Occipital lobe (tissue), 2 donors: ENCODE results near the gene PTPRN2. TPM values are rescaled to one million over a fixed set of nuclear protein-coding genes. Genes with fewer than 3 reads are reported as not detected.

Experiments
- DNase-seq: peaks from one replicate; lab custom pipeline; 2025; lab: John Stamatoyannopoulos, UW
- total RNA-seq: library from RNA; depleted of rRNA; stranded (reverse); fragments of >200 nt; gene quantifications from one replicate; pipeline ENCODE4 v1.2.3, GENCODE V29; 2014

The PTPRN2 gene
- total RNA-seq, 1 donor from 2014 or later = 62.2 TPM

DNA sequence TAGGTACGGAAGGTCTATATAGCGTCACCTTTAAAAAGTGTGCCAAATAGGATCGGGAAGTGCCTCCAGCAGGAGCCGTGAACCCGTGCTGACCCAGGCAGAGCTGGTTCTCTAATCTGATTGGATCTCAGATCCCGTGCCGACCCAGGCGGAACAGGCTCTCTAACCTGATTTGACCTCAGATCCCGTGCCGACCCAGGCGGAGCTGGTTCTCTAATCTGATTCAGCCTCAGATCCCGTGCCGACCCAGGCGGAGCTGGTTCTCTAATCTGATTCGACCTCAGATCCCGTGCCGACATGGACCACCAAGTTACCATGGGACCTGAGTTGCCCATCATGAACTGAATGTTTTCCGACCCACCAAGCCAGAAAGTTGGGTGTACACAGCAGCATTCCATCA, 463.9 kb downstream of the PTPRN2 start:
- DNase-seq = no peak

DNA sequence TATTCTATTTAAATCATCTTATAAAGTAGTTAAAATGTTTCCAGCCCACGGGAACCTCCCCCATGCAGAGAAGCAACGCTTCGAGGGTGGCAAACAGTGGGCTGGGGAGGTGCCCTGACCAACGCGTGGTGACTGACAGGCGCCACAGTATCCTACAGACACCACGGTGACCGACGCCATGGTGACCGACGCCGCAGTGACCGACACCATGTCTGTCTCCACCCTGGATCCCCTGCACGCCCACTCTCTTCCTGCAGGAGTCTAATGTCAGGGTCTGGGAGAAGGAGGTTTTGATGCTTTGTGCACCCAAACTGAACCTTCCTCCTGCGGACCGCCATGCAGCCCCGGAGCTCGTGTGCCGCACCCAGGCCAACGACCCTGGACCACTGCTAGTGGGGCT, 464.4 kb downstream of the PTPRN2 start:
- DNase-seq = no peak

DNA sequence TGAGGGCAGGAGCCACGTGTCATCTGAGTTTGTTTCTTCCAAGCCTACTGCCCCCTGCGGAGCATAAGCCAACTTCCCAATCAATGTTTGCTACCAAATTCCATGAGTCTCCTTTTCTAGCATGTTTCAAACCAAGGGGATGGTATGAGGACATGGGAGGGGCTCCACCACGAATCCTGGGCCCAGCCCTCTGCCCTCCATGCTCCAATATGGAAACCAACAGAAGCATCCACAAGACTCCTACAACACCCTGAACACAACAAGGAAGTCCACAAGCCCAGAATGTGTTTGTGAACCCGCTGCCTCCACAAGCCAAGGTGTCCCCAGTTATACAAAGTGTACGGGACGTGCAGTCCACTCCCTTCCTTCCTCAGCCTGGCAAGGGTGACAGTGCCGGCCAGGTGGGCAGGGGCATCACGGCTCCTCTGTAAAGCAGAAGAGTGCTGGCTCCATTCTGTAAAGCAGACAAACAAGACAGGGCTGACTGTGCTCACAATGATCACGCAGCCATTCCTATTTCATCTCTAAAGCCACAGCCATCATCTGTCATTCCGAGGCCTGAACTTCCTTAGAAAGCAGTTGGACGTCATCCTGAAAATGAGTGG, 466.1 kb downstream of the PTPRN2 start:
- no peak for DNase-seq

DNA sequence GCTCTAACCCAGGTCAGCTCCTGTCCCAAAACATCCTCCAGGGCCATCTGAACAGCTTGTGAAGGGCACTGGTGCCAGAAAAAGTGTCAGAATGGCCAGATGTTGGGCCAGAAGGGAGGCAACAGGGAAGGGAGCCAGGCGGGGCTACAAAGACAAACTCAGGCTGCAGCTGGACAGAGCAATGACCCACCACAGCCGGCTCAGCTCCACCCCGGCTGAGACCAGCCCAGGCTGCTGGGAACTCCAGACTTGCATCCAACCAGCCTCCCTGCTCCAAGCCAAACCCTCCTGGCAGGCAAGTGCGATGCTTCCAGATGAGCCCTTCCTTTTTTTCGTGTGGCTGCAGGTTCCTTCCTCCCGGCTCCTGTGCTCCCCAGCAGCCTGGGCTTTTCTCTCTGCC, 466.9 kb downstream of the PTPRN2 start:
- no peak for DNase-seq

DNA sequence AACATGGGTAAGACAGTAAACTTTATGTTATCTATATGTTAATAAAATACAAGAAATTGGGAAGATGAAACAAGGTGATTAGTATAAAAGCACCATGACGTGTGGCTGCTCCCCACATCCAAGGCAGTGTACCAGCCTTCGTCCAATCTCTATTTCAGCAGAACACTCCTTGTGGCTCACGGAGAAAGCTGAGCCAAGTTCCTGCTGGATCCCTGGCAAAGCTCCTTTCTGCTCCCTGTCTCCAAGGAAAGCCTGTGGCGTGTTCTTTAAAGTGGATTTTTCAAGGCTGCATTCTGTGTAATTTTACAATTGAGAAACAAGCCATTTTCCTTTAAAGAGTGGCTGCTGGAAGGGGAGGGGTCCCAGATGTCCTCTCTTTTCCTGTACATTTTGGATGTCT, 467.3 kb downstream of the PTPRN2 start:
- no peak for DNase-seq

DNA sequence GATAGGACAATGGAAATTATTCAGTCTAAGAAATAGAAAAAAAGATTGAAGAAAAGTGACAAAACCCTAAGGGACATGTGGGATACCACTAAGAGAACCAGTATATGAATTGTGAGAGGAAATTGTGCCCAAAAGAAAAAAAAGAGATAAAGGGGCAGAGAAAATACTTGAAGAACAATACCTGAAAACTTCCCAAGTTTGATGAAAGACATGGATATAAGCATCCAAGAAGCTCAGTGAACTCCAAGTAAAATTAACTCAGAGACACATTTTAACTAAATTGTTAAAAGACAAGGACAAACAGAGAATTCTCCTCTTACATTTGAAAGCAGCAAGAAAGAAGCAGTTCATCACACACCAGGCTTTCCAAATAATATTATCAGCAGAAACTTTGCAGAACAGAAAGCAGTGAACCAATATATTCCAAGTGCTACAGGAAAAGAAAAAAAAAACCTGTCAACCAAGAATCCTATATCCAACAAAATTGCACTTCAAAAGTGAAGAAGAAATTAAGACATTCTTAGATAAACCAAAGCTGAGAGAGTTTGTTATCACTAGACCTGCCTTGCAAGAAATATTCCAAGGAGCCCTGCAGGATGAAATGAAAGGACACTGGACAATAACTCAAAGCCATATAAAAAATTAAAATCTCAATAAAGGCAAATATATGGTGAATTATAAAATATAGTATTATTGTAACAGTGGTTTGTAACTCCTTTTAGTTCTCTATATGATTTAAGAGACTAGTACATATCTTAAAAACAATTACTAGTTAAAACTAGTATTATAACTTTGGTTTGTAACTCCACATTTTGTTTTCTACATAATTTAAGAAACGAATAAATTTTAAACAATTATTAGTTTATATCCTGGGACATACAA, 470.0 kb downstream of the PTPRN2 start:
- DNase-seq = no peak

DNA sequence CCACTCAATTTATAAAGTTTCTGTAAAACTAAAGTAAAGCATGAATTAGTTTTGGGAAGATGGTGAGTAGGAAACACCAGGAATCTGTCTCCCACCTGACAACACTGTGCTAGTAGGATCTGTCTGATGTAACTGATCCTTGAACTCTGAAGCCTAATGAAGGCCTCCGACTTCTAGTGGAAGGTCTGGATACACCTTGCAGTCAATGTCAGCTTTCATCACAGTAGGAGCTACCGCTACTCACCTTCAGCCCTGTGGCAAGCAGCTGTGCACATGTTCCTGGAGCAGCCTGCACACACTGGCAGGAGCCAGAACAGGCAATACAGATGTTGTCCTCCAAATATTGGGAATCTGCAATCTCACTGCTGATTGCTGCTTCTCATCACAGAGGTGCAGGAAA, 471.4 kb downstream of the PTPRN2 start:
- DNase-seq = no peak

DNA sequence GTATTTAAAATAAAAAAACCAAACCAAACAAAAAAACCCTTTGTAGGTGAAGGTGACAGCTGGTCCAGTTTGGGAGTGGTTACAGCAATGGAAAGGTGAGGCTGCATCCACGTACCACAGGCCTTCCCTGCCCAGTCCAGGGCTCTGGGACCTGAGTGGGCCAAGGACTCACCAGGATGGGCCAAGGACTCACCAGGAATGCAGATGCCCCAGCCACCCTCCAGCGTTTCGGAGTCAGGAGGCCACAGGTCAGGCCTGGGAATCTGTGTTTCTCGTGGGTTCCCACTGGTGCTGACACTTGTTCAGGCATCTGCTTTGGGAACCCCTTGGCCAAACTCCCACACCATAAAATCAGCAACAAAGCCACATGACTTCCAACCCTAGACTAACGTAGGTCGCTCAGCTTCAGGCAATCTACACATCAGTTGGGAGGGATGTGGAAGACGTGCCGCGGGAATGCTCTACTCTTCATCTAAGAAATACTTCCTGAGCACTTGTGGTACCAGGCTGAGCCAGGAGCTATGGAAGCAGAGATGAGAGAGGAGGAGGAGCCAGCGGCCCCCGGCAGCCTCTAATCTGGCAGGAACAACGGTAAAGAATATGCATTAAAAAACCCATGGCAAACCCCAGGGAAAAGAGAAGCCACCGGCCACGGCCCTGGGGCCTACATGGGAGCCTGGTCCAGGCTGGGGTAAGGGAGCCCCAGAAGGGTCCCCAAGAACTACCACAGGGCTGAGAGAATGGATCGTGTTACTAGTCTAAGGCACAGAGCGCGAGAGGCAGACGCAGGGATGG, 473.4 kb downstream of the PTPRN2 start:
- DNase-seq = no peak

DNA sequence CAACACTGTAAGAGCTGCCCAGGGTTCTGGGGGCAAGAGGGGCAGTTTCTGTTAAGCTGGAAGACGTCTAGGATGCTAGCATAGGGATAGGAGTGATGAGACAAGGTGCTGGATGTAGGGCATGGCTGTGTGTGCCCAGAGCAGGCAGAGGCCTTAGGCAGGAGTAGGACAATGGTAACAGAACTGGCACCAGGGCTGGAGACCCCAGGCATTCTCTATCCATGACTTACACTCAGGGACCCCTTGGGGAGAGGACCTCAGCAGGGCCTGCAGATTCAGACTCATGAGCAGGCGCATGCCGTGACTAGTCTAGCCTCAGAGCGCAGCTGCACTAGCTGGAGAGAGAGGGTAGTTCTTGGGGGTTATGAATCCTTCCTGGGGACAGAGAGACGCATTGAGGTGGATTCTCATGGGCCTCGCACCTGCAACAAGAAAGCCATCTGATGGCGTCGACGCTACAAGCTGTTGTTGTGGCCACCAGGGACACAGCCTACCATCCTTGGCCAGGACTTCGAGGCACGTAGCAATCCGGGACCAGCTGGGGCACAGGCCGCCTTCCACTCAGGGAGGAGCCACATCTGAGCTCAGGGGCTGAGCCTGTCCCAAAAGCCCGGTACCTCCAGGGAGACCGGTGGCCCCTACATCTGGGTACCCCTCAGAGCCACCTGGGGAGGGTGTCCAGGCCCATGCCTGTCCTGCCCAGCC, 474.1 kb downstream of the PTPRN2 start:
- DNase-seq = no peak

DNA sequence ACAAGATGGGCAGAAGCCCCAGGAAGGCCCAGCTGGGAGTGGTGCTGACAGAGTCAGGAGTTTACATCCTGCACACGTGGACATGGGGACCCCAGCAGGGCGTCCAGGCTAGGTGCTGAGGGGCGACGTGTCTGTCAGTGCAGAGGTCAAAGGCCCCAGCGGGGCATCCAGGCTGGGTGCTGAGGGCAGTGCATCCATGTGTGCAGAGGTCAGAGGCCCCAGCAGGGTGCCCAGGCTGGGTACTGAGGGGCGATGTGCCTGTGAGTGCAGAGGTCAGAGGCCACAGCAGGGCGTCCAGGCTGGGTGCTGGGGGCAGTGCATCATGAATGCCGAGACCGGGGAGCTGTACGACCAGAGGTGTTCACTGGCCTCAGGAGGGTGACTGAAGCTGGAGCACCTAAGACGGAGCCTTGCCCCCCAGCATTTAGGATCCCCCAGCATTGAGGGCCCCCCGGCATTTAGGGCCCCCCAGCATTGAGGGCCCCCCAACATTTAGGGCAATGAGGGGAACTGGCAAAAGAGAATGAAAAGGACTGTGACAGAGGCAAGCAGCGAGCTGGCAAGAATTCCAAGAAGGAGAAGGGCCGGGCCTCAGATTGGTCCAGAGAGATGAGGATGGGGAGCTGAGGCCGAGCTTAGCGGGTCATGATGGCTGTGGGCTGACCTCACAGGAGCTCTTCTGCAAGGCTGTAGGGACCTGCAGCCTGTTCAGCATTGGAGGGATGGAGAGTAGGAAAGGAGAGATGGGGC, 474.9 kb downstream of the PTPRN2 start:
- no peak for DNase-seq

DNA sequence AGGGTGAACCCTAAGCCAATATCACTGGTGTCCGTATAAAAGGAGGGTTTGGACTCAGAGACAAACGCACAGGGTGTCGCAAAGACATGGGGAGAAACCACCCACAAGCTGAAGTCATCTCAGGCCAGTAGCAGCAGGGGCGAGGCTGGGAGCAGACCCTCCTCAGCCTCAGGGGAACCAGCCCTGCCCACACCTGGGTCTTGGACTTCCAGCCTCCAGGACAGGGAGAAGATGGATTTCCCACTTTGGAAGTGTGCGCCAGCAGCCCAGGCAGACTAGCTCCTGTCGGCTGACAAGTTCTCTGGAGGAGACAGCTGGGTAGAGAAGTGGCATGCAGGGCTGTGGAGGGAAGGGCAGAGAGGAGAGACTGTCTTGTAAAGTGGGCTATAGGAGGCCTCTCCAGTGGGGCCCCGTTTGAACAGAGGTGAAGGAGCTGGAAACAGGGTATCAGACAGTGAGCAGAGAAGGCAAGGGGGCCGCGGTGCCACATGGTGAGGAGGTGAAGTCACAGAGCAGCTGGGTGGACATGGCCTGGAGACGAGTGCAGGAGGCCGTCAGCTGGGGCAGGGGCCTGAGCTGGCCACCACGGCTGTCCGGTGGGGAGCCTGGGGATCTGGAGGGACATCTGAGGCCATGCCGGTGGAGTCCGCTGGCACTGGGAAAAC, 475.6 kb downstream of the PTPRN2 start:
- no peak for DNase-seq

DNA sequence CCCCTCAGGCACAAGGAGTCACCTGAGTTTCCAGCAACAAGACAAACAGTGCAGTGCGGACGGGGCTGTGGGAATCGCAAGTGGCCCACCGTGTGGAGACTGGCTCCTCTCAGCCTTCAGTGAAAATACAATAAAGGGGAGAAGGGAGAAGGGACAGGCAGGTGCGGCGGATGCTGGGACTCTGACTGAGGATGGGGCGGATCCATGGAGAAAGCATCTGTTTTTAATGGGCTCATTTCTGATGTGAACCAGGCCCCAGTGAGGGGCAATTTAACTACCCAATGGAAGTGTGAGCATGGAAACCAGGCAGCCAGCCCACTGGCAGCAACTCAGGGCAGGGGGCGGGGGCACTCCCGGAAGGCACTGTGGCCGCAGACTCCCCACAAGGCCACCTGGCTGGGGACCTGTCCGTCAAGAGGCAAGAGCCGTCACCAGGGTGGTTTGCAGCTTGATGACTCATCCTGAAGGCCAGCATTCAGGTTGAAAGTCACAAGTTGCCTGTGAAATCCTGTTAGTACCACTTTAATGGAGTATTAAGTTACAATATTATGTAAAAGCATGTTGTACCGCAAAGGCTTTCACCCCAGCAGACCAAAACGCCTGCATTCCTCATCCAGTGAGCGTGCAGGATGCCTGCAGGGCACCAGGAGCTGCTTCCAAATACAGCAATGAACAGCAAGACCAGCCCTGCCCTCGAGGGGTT, 476.4 kb downstream of the PTPRN2 start:
- no peak for DNase-seq

DNA sequence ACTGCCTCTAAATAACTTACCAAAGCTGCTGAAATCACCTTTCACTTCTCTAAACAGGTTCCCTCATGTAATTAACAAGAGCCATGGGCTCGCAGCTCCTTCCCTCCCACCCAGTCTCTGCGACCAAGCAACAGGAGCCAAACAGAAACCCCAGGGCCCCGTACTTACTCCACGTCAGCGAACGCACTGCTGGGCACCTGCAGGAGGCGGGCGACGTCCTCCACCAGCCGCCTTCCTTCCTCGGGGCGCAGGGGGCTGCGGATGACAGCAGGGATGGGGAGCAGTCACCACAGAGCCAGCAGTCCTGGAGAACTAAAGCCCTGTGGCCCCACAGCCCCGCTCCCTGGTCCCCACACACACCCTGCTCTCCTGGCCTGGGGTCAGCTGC, 477.0 kb downstream of the PTPRN2 start:
- no peak for DNase-seq

DNA sequence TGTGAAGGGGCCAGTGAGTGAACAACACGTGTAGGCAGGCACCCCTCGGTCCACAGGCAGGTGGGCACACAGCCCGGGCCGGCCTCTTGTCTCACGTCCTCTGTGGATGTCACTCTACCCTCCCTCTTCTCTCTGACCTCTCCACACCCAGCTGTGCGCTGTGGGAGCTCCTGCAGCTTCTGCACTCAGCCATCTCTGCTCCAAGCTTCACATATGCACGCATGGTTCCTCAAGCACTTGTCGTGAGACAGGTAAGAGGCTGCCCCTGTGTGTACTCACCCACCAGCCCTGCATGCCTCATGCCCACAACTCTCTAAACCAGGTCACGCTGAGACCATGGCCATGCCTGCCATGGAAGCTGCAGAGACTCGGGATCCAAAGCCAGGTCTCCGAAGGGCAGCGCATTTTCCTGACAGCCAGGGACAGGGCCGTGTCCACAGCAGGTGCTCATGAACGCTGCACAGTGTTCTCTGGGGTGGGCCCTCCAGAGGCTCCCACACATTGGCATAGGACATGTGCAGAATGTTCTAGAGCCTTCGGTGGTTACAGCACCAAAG, 477.5 kb downstream of the PTPRN2 start:
- no peak for DNase-seq

DNA sequence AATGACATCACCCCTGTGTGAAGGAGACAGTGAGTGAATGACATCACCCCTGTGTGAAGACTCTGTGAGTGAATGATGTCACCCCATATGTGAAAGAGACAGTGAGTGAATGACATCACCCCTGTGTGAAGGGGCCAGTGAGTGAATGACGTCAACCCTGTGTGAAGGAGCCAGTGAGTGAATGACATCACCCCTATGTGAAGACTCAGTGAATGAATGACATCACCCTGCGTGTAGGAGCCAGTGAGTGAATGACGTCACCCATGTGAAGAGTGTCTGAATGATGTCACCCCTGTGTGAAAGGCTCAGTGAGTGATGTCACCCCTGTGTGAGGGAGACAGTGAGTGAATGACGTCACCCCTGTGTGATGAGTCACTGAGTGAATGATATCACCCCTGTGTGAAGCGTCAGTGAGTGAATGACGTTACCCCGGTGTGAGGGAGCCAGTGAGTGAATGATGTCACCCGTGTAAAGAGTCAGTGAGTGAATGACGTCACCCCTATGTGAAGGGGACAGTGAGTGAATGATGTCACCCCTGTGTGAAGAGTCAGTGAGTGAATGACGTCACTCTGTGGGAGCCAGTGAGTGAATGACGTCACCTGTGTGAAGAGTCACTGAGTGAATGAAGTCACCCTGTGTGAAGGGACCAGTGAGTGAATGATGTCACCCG, 478.1 kb downstream of the PTPRN2 start:
- DNase-seq = no peak

DNA sequence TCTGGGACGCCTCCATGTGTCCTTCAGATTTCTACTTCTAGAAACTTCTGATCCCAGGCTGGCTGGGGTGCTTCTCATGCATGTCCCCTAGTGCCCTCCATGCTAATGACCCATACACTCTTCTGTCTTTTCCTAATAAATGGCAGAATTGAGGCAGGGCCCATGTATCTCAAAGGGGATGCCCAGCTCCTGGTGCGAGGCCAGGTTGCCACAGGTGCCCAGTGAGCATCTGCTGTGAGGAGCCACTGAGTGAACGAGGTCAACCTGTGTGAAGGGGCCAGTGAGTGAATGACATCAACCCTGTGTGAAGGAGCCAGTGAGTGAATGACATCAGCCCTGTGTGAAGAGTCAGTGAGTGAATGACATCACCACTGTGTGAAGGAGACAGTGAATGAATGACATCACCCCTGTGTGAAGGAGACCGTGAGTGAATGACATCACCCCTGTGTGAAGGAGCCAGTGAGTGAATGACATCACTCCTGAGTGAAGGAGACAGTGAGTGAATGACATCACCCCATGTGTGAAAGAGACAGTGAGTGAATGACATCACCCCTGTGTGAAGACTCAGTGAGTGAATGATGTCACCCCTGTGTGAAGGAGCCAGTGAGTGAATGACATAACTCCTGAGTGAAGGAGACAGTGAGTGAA, 478.9 kb downstream of the PTPRN2 start:
- DNase-seq = no peak

DNA sequence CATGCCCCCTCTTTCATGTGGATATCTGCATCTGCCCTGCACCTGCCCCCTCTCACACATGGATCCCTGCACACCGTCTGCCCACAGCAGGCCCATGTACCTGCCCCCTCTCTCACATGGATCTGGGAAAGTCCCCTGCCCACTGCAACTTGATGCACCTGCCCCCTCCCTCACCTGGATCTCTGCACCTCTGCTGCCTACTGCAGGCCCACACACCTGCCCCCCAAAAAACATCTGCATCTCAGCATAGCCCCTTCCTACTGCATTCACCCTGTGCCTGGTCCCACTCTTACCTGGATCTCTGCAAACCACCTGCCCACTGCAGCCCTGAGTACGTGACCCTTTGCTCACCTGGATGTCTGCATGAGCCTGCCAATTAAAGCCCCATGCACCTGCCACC, 479.8 kb downstream of the PTPRN2 start:
- no peak for DNase-seq

DNA sequence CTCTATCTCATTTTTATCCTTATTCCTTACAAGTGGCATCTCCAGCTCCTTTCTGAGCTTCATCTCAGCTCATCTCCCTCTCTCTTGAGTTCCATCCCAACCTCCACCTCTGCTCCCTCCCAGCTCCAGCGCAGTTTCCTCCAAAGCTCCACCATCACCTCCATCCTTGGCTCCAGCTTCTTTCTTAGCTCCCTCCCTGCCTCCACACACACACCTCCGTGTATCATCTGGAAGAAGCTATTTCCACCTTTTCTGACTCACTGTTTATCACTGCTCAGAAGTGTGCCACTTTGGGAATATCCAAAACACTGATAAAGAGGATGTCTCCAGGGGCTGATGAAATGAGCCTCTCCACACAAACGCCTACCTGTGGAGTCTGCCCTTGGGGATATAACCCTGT, 481.4 kb downstream of the PTPRN2 start:
- DNase-seq = no peak
